Hepatocyte (in vitro differentiated cells): ENCODE data around the gene ABCC12. TPM values are rescaled to one million over a fixed set of nuclear protein-coding genes. Genes with fewer than 3 reads are reported as not detected.

Experiments used
- DNase-seq: peaks from one replicate; pipeline ENCODE4 v3.0.0-alpha.2; 2016; ENCODE audit warnings: low spot score
- H2AFZ ChIP-seq: fragments of 200-600 bp; sonication (generic); 2 replicates; pipeline ENCODE4 v1.6.0; 2016; ENCODE audit warnings: antibody characterized with exemption, mild to moderate bottlenecking
- H3K27ac ChIP-seq: fragments of 200-600 bp; sonication (generic); 2 replicates; pipeline ENCODE4 v1.5.1; 2016; ENCODE audit warnings: mild to moderate bottlenecking
- H3K27me3 ChIP-seq: fragments of 200-600 bp; sonication (generic); 2 replicates; pipeline ENCODE4 v1.6.1; 2016
- H3K36me3 ChIP-seq: fragments of 200-600 bp; sonication (generic); replicated peaks from 2 replicates; pipeline ENCODE4 v1.5.1; 2016; ENCODE audit warnings: low read depth; ENCODE audit not compliant: insufficient read depth
- H3K4me1 ChIP-seq: fragments of 200-600 bp; sonication (generic); 2 replicates; pipeline ENCODE4 v1.5.1; 2016; ENCODE audit warnings: mild to moderate bottlenecking, moderate library complexity; ENCODE audit not compliant: insufficient read depth
- H3K4me2 ChIP-seq: fragments of 200-600 bp; sonication (generic); 2 replicates; pipeline ENCODE4 v1.6.0; 2016
- H3K4me3 ChIP-seq: fragments of 200-600 bp; sonication (generic); 2 replicates; pipeline ENCODE4 v1.5.1; 2016; ENCODE audit warnings: mild to moderate bottlenecking
- H3K79me2 ChIP-seq: fragments of 200-600 bp; sonication (generic); 2 replicates; pipeline ENCODE4 v1.6.0; 2017; ENCODE audit warnings: mild to moderate bottlenecking
- H3K9me2 ChIP-seq: fragments of 200-600 bp; sonication (generic); replicated peaks from 2 replicates; pipeline ENCODE4 v1.6.0; 2017; ENCODE audit warnings: mild to moderate bottlenecking; ENCODE audit not compliant: insufficient read depth
- H3K9me3 ChIP-seq: fragments of 200-600 bp; sonication (generic); 2 replicates; pipeline ENCODE4 v1.5.1; 2016; ENCODE audit warnings: low read depth, mild to moderate bottlenecking
- H4K20me1 ChIP-seq: fragments of 200-600 bp; sonication (generic); 2 replicates; pipeline ENCODE4 v1.6.0; 2016; ENCODE audit warnings: mild to moderate bottlenecking; ENCODE audit not compliant: insufficient read depth, poor library complexity, severe bottlenecking
- EZH2 ChIP-seq: fragments of 200-600 bp; sonication (generic); IDR thresholded peaks from 2 replicates; pipeline ENCODE4 v1.6.1; 2016; ENCODE audit warnings: antibody characterized with exemption, mild to moderate bottlenecking, borderline replicate concordance
- EZH2phosphoT487 ChIP-seq: fragments of 200-600 bp; sonication (generic); IDR thresholded peaks from one replicate; pipeline ENCODE4 v1.6.1; 2018; ENCODE audit warnings: antibody characterized with exemption, mild to moderate bottlenecking, low read depth, moderate library complexity; ENCODE audit not compliant: unreplicated experiment, severe bottlenecking
- WGBS: methylation state at CpG from one replicate; pipeline ENCODE4 v1.1.6; 2016; ENCODE audit warnings: low lambda C conversion rate; ENCODE audit errors: missing lambda C conversion rate; 5-methylcytosine and 5-hydroxymethylcytosine counted together
- polyA plus RNA-seq: library from polyadenylated mRNA; unstranded; fragments of >200 nt; fragmentation: Nextera tagmentation; extraction: Ambion mirVana; gene quantifications from 2 replicates; pipeline ENCODE4 v1.2.1, GENCODE V29; 2016
- total RNA-seq: library from RNA; depleted of rRNA; stranded (reverse); fragments of >200 nt; gene quantifications from 2 replicates; pipeline ENCODE4 v1.2.3, GENCODE V29; 2014
- TF ChIP-seq, protein P1 (sequence below): fragments of 200-600 bp; sonication (generic); IDR thresholded peaks from 2 replicates; pipeline ENCODE4 v1.5.1; 2016; ENCODE audit warnings: antibody characterized with exemption, mild to moderate bottlenecking; ENCODE audit not compliant: poor library complexity

The ABCC12 gene
- total and polyA plus RNA-seq, 2 experiments from 2014 or later: not detected

DNA sequence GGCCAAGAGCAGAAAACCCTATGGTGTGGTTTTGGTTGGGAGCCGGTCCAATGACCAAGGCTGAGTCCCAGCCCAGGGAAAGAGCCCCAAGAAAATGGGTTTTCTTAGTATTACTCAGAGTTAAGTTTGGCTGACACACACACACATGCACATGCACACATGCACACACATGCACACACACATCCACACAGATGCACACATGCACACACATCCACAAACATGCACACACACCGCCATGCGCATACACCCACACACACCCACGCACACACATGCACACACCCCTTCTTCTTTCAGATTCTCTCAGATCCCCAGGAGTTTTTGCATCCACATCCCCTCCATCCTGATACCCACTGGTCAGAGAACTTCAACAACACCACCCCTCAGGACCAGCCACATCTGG is 9.1 kb downstream of the ABCC12 start:
- TF ChIP-seq EZH2: no peak
- TF ChIP-seq, protein P1, sequence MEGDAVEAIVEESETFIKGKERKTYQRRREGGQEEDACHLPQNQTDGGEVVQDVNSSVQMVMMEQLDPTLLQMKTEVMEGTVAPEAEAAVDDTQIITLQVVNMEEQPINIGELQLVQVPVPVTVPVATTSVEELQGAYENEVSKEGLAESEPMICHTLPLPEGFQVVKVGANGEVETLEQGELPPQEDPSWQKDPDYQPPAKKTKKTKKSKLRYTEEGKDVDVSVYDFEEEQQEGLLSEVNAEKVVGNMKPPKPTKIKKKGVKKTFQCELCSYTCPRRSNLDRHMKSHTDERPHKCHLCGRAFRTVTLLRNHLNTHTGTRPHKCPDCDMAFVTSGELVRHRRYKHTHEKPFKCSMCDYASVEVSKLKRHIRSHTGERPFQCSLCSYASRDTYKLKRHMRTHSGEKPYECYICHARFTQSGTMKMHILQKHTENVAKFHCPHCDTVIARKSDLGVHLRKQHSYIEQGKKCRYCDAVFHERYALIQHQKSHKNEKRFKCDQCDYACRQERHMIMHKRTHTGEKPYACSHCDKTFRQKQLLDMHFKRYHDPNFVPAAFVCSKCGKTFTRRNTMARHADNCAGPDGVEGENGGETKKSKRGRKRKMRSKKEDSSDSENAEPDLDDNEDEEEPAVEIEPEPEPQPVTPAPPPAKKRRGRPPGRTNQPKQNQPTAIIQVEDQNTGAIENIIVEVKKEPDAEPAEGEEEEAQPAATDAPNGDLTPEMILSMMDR: no peak
- no peak for TF ChIP-seq EZH2phosphoT487
- Histone ChIP-seq H3K4me3 (no peak overlapping the region), H3K4me2 (no peak overlapping the region), H3K27me3 (no peaks in the 10 kb centered on the region), H4K20me1 (no peaks in the 10 kb centered on the region), H3K9me2 (no peaks in the 10 kb centered on the region), H3K79me2 (no peaks in the 10 kb centered on the region), H3K36me3 (no peaks in the 10 kb centered on the region), H3K27ac (no peak overlapping the region), H3K4me1 (no peaks in the 10 kb centered on the region), H3K9me3 (no peaks in the 10 kb centered on the region), H2AFZ (no peak overlapping the region)
- DNase-seq: no peak
- WGBS: 100% methylated on average over 4 of the region's 4 CpGs

DNA sequence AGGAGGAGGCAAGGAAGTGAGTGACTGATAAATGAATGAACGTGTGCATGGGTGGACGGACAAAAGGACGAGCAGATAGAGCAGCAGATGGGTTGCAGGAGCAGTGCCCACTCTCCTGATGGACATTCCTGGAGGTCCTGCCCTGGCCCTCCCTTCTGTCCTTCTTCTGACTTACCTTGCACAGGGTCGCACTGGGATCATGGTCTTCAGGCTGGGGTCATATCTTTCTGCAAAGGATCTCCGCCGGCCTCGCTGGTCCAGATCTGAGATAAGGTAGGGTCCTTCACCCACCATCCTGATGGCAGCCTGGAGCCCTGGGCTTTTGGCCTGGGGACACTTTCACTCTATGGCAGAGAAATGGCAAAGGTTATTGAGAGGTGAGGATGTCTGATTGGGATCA is 9.7 kb downstream of the ABCC12 start:
- Histone ChIP-seq H3K4me2 (no peak overlapping the region), H3K27ac (no peak overlapping the region), H3K79me2 (no peaks in the 10 kb centered on the region), H4K20me1 (no peaks in the 10 kb centered on the region), H3K9me3 (no peaks in the 10 kb centered on the region), H3K27me3 (no peaks in the 10 kb centered on the region), H3K9me2 (no peaks in the 10 kb centered on the region), H3K4me3 (no peak overlapping the region), H3K36me3 (no peaks in the 10 kb centered on the region), H2AFZ (no peak overlapping the region), H3K4me1 (no peaks in the 10 kb centered on the region)
- TF ChIP-seq EZH2 (no peak), EZH2phosphoT487 (no peak)
- TF ChIP-seq, protein P1: no peak
- 93% methylated on average over 7 of the region's 7 CpGs for WGBS
- DNase-seq: no peak

DNA sequence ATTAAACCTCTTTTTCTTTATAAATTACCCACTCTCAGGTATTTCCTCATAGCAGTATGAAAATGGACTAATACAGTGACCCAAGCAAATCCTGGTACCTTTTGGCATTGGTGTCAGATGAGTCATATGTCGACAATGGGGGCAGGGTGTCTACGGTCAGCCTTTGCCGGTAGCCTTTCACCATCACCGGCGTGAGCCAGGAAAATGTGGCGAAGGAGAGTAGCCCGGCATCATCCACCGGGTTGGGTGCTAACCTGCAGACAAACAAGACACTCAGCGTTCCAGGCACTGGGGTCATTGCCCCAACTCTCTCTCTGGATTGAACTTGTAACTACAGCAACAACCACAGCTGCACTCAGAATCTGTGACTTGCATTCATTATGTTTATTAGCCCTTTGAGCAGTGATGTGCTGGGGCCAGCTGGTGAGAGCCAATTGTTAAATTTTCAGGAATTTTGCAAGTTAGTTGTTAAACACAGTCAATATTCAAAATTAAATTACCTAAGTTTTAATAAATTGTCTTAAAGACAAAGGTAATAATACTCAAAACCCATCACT is 11.9 kb downstream of the ABCC12 start:
- WGBS: 95% methylated on average over 9 of the region's 9 CpGs
- Histone ChIP-seq H3K27ac (no peak overlapping the region), H3K9me2 (no peaks in the 10 kb centered on the region), H3K36me3 (no peaks in the 10 kb centered on the region), H4K20me1 (no peaks in the 10 kb centered on the region), H3K4me1 (no peaks in the 10 kb centered on the region), H3K9me3 (no peaks in the 10 kb centered on the region), H3K4me3 (no peak overlapping the region), H3K27me3 (no peaks in the 10 kb centered on the region), H3K4me2 (no peak overlapping the region), H3K79me2 (no peaks in the 10 kb centered on the region), H2AFZ (no peak overlapping the region)
- no peak for DNase-seq
- TF ChIP-seq, protein P1: no peak
- no peak for TF ChIP-seq EZH2phosphoT487
- no peak for TF ChIP-seq EZH2
